ENCODE measurements around the gene MGMT.

GRCh38 chr10:129514568-129515451 is 47.8 kb downstream of the MGMT start:
- no peak for TF ChIP-seq CTCF (IDR thresholded peaks at IDR 0.05; ENCODE audit: borderline replicate concordance, extremely low read depth, low read length, poor library complexity, severe bottlenecking)
- TF ChIP-seq EZH2 (IDR thresholded peaks at IDR 0.05; ENCODE audit: borderline replicate concordance, low read depth, low read length, severe bottlenecking) = no peak
